NOMO-1 treated with DMSO at 0.1 percent for 48 hours (cell line): ENCODE measurements around the gene INPP5A.
"Not testable (repeated sequence)": the region's sequence is repeated elsewhere in the genome, so short reads cannot be mapped to it uniquely, and the experiment has no call there.

Experiments used
- DNase-seq: peaks from one replicate; lab custom pipeline; 2025; ENCODE audit not compliant: unreplicated experiment; lab: John Stamatoyannopoulos, UW

INPP5A gene

DNA sequence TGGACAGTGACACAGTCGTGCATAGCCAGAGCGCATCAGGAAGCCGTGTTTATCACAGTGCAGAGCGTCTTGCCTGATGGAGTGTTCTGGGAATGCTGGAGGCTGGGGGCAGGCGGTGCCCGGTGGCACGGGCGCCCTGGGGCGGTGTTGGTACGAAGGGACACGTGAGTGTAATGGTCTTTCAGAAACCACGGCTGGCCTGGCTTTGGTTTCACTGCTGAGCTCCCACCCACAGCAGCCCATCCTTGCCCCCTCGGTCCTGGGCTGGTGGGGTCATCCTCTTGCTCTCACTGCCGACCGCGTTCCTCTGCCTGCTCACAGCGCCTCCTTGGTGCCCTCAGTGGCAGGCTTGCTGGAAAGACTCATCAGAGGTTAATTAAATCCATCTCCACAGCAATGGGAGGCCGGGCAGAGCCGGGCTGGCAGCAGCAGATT, 197.8 kb downstream of the INPP5A start:
- DNase-seq: no peak

DNA sequence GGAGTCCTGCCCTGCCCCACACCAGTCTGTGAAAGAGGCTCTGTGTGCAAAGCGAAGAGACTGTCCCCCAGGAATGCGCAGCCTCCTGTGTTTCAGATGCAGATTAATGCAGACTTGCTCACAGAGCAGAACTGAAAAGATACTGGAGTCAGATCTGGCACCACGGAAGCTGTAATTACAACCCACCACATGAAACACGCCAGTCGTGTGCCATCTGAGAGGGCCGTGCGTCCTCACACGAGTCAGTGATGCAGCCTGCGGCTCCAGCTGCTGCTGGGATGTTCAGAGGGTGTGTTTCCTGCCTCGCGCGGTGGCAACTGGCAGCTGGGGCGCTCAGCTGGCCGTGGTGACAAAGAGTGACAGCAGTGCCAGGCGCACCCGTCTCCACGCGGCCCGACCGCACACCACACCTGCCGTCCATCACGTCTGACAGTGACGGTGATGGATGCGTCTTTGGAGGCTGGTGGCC, 198.4 kb downstream of the INPP5A start:
- no peak for DNase-seq

DNA sequence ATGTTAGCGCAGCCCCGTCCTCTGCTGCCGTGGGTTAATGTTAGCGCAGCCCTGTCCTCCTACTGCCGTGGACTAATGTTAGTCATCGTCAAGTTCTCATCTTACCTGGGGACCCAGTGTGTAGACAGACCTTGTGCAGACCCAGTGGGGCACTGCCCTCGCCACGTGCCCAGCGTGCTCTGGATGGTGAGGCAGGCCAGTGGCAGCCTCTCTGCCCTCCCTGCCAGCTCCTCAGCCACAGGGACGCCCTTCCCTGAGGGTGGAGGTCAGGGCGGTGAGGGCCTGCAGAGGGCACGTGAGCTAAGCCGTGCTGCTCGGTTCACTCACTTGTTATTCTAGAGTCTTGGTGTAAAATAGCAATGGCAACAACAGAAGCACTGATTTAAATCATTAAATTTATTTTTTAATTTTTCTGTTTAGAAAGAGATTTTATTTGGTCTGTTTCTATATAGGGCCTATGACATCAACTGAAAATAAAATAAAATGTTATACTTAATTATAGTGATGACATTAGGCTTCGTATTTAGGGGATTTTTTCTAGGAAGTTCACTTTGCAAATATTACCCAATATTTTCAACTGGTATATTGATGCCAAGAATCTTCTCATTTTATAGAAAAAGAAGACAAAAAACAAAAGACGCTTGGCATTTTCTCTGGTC, 199.9 kb downstream of the INPP5A start:
- no peak for DNase-seq

DNA sequence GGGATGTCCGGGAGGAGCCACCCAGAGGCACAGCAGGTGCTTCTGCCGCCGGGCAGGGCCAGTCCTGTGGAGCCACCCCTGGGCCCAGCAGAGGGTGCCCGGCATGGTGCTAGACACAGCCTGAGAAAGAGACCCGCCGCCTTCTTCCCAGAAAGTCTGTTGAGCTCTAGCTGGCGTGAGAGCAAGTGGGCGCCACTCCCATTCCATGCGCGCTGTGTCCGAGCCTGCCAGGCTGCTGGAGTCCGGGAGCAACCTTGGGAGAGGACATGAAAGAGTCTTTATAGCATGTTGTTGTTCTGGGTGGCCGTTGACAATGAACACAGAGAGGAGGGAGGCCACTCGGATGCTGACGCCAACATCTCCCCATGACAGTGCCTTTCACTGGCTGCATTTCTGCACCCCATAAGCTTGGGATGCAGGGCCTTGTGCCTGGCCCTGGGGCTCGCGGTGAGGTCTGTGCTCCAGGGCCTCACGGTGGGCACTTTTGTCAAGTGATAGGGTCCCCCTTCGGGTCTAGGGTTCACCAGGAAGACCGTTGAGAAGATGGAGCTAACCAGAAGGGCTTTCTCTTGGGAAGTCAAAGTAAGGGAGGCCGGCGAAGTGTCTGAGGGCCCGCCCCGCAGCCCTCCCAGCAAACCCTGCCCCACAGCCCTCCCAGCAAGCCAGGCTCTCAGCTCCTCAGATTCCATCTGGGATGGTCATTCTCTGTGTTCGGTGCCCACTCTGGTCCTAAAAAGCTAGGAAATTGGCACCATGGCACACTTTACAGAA, 201.1 kb downstream of the INPP5A start:
- DNase-seq: no peak

DNA sequence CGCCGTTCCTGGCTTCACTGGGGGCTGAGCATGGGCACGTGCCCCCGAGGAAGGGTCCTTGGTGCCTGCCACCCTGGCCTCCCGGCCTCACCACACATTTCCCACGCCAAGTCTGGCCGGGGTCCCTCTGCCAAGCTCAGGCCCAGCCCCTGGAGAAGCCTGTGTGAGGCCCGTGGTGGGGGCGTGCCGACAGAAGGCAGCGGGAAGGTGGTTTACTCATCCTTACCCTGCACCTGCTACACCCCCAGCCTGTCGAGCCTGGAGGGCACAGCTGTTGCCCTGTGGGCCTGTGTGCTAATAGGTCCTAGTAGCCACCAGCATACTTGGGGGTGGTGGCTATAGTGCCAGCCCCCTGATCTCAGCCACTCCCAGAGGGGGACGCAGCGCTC, 201.6 kb downstream of the INPP5A start:
- no peak for DNase-seq

DNA sequence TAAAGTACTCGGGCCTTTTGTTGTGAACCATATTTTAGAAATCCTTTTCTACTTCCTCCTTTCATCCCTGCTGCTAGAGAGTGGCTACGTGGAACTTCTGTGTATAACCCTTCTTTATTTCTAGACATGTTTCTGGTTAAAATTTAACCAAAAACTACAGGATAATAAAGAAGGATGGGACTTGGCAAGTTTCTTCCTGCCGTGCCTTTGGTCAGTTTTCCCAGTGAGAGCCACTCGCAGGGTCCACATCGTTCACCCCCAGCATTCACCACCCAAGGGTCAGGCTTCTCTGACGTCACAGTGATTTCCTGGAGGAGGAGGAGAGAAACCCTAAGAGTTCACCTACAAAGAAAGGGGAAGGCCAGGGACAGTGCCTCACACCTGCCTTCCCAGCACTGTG, 203.0 kb downstream of the INPP5A start:
- no peak for DNase-seq

DNA sequence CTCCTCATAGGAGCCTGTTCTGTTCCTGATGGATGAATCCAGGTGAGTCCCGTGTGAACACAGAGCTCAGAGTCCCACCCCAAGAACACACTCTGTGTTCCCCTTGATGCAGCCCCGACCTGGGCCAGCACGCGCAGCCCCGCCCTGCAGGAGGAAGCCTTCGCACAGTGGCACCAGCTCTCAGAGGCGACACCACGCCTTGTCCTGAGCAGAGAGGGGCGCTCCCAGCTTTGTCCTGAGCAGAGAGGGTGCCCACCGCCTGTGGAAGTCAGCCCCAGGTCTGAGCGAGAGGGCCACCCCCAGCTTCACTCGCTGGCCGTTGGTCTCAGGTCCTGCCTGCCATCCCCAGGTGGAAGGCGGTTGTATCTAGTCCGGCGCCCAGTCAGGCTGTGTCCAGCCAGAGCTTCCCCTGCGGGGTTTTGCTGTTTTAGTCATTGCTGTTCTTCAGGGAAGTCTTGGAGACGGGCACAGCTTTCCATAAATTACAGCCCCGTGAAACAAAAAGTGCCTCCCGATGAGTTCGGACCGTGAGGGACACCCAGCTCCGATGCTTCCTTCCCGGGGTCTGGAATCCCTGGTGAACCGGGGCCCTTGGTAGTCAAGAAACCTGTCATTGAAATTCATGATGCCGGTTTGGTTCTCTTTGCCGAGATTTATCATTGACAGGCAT, 204.7 kb downstream of the INPP5A start:
- no peak for DNase-seq

DNA sequence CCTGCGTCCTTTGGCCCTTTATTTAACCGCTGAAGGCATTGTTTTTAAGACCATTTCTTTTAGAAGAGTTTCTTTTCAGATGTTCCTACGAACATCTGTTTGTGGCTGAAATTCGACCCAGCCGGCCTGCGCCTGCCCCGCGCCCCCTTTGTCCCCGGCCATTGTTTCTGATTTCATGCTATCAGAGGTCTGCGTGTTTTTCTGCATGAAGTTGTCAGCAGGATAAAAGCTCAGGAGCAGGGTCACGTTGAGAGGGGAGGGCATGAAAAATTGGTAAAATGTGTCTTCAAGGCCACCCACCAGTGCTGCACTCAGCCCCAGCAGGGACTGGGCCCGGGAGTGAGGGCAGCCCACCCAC, 205.2 kb downstream of the INPP5A start:
- no peak for DNase-seq

DNA sequence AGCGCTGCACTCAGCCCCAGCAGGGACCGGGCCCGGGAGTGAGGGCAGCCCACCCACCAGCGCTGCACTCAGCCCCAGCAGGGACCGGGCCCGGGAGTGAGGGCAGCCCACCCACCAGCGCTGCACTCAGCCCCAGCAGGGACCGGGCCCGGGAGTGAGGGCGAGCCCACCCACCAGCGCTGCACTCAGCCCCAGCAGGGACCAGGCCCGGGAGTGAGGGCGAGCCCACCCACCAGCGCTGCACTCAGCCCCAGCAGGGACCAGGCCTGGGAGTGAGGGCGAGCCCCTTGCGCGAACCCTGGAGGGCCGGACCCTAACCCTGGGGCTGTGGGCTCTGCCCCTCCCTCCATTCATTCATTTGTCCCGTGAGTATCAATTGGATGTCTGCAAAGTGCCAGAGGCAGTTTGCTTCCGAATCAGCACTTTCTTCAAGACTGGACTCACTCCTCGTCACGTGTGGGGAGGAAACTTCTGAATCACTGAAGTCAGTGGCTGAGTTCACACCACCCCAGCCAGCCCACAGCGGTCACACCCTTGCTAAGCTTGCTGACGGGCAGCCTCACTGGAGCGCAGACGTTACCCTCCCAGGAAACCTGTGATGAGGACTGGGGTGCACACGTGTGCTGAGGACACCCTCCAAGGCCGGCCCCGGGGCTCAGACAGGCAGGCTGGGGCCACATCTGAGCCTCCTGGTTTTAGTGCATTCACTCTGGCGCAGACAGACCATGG, 205.8 kb downstream of the INPP5A start:
- not testable (repeated sequence) for DNase-seq

DNA sequence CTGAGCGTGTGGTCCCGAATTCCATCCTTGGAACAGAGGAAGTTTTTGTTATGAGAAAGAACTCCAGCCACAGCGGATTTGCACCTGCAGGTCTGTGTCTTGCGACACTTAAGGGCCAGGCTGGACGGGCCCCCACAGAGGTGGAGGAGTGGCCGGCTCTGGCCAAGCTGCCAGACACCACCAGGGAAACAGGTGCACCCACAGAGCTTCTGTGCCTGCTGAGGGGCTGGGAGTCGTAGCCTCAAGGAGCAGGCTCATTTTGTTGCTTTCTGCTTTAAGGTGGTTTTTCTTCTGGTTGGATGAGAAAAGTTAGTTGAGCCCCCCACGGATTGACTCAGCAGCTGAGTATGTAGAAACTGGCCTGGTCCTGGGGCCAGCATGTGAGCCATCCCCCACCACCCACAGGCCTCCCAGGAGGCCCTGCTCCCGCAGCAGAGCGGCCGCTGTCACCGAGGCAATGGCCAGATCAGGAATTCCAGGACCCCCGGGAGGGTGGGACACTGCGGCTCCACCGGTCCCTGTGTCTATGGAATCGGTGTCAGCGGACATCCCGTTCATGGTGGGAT, 206.4 kb downstream of the INPP5A start:
- DNase-seq: no peak

DNA sequence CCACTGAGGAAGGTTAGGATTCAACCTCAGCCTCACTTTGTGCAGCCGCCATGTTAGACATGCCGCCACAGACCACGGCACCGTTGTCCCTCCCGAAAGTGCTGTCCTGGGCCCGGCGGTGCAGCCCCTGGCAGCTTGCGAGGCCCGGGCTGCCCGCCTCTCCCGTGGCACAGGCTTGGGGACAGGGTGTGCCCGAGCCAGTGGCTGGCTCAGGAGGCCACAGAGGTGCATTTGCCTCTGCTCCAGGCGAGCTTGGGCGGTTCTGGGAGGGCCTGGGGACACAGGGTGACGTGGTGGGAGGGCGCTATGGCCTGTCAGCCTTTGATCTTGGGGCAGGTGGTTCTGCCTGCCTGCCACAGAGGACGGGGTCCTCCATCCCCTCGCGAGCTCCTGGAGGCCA, 207.3 kb downstream of the INPP5A start:
- DNase-seq: no peak

DNA sequence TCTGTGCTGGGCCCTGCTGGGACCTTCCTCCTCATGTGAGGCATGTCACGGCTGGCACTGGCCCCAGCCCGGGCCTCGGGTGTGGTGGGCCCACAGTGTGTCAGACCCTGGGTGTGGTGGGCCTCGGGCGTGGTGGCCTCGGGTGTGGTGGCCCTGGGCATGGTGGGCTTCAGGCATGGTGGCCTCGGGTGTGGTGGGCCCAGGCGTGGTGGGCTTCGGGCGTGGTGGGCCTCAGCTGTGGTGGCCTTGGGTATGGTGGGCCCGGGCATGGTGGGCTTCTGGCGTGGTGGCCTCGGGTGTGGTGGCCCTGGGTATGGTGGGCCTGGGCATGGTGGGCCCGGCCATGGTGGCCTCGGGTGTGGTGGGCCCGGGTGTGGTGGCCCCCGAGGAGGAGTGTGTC, 207.9 kb downstream of the INPP5A start:
- DNase-seq: no peak

DNA sequence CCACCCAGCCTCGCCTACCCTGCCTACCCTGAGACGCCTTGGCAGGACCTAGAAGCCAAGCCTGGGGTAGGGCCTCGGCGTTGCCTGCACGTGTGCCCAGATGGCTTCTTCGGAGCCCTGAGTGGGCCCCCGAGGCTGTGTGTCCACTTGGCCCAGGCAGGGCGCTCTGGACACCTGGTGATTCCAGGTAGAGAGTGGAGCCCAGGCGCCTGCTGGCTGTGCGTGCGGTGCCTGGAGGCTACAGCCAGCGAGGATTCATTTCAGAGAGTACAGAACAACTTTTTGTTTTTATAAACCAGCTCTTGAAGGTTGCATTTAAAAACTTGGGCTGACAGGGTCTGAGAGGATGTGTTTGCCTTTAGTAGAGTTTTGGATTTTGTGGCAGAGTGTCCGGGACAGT, 208.4 kb downstream of the INPP5A start:
- no peak for DNase-seq

DNA sequence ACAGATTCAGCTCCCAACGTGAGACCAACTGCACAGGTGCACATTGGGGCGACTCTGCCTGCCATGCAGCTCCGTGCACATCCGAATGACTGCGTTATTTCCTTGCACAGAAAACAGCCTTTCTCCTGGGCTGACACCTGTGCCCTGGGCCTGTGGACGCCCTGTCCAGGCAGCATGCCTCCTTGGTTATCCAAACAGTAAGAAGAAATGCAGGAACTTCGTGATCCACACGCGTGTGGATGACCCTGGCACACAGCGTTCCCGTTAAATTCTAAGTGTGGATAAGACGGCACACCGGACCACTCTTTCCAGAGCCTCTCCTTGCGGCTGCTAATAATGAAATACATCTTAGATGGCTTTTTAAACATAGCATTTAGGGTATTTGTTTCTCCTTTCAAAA, 208.8 kb downstream of the INPP5A start:
- no peak for DNase-seq

DNA sequence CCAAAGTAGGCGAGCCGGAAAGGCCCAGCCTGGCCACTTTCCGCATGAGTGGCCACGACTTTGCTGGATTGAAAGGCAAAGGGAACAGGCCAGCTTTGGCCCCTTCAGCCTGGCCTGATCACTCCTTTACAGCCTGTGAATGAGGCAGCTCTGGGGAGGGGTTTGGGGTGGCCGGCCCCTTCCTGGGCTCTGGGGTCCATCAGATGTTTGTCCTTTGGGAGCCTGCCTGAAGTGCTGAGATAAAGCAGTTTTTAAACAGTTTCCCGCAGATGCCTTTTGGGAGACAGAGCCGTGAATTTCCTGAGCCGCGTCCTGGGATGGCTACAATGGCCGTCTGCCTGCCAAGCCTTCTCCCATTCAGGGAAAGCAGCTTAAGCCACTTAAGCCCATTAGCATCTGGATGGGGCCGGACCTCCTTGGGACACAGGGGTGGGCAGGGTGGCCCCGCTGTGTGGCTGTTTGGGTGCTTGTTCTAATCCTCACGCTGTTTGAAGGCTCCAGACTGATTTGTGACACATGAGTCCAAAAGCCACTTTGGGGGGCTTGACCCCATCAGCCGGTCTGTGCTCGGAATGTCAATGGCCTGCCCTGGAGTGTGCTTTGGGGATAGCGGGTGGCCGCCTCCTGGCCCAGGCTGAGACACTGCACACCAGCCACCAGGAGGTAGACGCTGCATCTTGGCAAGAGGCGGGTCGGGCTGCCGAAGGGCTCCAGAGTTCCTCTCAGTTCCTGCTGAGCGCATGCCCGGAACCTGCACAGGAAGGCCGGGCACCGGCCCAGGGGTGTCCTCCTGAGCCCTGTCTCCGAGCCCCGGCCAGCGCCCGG, 209.4 kb downstream of the INPP5A start:
- DNase-seq: no peak

DNA sequence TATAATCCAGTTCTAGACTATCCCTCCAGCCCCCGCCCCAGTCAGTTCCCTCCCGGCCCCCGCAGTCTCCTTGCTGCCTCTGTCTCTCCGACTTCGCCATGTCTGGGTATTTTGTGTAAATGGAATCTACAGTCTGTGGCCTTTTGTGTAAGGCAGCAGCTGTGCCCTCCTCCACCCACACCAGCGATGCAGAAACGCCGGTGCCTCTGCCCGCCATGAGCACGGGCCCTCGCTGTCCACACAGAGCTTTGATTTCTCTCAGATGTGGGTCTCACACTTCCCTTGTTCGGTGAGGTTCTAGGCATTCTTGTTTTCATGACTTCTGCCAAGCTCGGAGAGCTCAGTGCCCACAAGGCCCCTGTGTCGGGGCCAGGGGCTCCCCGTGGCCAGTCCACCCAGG, 210.5 kb downstream of the INPP5A start:
- DNase-seq: no peak

DNA sequence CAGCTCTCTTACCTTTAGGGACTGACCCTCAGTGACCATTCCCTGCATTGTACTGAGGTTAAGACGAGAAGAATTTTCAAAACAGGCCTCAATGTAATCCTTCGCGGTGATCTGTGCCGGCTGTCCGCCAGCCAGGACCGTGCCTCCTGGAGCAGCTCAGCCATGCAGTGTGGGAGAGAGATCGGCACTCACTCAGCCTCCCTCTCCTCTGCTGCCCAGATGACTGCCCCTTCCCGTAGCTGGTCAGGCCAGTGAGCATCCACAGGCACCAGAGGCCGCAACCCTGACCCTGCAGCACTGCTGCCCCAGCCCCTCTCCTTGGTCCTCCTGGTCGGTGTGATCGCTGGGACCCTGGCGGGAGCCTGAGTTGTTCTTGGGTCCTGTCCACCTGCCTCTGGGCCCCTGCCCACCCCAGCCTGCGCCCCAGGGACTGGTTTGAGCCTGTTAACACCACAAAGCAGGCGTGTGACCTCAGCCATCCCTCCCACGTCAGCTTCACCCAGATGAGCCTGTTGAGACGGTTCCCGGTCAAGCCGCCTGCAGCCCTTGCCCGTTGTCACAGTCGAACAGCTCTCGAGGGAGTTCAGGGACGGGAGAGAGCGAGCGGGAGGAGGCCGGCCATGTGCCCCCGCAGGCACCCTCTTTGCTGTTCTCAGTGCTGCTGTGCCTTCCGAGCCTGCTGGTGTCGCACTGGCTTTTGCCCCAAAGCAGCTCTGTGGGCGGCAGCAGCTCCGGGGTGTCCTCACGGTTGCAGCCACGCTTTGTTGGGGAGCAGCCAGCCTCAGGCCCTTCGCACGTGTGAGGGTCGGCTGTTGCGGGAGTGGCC, 211.2 kb downstream of the INPP5A start:
- no peak for DNase-seq

DNA sequence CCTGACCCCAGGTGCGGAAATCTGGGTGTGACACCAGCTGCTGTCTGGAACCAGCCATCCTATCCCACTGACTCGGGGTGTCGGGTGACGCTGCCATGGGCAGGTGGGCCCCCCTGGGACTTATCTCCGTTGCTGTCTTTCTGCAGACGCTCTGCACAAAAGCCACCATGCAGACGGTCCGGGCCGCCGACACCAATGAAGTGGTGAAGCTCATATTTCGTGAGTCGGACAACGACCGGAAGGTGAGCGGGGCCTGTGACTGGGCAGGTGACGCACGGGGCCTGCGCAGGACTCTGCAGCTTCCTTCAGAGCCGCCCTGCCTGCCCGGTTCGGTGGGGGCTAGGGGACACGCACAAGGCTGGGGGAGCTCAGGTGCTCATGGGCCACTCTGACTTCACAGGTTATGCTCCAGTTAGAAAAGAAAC, 211.8 kb downstream of the INPP5A start:
- DNase-seq: no peak

DNA sequence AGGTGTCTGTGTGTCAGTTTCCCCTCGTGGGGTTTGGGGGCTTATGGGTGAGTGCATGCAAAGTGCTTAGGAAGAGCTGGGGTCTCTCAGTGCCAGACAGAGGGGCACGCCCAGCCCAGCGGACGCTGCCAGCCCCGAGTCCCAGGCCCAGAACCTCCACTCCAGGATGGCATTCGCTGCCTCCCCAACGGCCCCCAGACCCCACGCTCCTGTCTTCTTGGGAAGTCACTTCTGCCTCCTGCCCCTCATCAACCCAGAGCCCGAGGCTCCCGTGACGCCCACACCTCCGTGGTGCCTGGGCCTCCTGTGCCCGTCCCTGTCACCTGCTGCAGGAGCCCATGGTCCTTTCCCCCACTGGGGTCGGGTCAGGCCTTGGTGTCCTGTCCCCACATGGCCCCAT, 213.3 kb downstream of the INPP5A start:
- DNase-seq: no peak
